ENCODE results near the gene LYPD5.

- TF ChIP-seq POLR2A (IDR thresholded peaks at IDR 0.05; ENCODE audit: low read depth, low read length): no peak
- no peak for TF ChIP-seq POLR2AphosphoS5 (IDR thresholded peaks at IDR 0.05; ENCODE audit: low read depth, low read length)
- TF ChIP-seq TAF1 (IDR thresholded peaks at IDR 0.05; ENCODE audit: borderline replicate concordance, low read depth, low read length): no peak
These were observed 9.6 kb upstream of the LYPD5 start for GRCh38 chr19:43811837-43812236.

Measured in GM12892 (cell line).